ENCODE data around the gene BCL11A.

BCL11A gene

DNA sequence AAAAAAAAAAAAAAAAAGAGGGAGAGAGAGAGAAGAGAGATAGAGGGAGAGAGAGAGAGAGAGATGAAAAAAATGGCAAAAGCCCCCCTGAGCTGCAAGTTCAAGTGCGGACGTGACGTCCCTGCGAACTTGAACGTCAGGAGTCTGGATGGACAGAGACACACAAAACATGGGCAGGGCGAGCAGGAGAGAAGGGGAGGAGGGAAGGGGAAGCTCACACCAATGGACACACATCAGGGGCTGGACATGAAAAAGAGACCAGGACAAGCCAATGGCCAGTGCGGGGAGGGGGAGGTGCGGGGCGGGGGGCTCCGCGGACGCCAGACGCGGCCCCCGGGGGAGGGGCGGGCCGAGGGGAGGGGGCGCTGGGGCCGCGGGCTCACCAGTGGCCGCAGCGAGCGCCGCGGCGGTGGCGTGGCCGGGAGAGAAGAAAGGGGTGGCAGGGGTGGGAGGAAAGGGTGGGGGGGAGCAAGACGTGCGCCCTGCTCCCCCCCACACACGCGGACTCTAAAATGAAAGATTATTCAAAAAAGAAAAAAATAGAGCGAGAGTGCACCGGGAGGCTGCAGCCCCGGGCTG is at the start of gene BCL11A:
TSS of gene BCL11A (minus strand) at position 160 of the 579 bp plus-strand sequence. CDS start 384 bp downstream, outside the sequence.
- DNase-seq, result peak; percentile 66

GRCh38 chr2:60602828-60603532 is 49.5 kb upstream of the BCL11A start:
- no peak for DNase-seq

DNA sequence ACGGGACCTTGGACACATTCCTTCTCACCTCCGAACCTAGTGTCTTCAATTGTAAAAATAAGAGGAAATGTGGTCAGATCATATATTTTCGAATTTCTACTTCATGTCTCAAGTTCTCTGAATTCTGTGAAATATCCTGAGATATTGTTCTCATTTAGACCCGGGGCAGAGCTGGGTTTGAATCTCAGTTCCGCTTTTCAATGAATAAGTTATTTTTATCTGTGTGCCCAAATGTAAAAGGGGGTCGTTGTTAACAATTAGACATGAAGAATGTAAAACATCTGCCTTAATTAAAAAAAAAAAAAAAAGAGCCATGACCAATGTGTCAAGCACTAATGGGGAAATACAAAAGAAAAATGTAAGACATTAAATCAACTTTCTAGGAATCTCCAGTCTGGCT is 48.9 kb upstream of the BCL11A start:
- no peak for DNase-seq

DNA sequence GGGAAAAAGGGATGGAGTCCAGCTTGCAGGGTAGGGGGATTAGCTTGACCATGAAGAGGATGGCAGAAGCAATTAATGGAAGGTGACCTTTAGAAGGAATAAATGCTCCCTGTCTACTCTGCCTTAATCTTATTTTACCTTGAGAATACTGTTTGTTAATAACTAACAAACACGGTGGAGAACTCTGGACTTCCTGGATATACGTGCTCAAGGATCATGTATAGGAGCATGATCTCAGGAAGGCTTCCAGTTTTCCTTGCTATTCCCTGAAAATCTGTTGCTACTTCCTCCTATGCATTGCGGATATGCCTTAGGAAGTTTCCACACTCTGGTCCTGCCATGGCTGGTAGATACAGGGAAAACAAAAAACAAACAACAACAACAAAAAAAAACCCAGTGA is 44.8 kb upstream of the BCL11A start:
- DNase-seq, result no peak

- DNase-seq, result no peak
These were observed 43.9 kb upstream of the BCL11A start for GRCh38 chr2:60597346-60597745.

GRCh38 chr2:60596411-60596810 is 43.0 kb upstream of the BCL11A start:
- DNase-seq, result no peak

DNA sequence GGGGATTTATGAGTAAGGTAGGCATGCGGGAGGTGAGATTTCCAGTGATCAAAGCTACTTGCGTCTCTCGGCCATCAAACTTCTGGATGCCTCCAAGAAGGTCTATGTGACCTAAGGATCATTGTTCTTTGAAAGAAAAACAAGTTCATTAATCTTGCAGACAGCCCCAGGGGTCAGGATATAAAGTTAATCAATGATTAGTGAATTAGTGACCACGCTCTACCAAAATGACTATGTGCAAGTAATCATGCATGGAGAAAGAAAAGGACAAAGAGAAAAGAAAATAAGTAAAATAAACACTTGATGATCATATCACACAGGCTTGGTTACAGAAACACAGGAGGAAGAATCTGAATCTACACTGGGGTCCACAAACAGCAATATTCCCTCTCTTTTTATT is 42.5 kb upstream of the BCL11A start:
- no peak for DNase-seq

DNA sequence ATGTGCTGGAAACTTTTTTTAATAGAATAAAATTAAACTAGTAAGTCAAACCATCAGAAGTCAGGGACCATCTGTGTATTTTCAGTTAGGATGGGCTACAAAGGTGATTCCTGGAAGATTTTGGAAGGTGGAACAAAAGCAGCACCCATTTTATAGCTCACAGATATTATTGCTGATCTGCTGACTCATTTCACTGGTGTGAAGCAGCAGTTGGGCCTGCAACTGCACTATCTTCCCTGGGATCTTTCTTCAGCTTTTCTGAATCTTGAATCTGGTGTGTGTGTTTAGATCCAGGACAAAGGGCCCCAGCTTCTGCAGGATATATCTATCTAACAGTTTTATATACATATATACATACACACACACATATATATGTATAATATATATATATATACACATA is 35.6 kb upstream of the BCL11A start:
- no peak for DNase-seq

GRCh38 chr2:60586081-60586480 is 32.6 kb upstream of the BCL11A start:
- DNase-seq, result no peak

DNA sequence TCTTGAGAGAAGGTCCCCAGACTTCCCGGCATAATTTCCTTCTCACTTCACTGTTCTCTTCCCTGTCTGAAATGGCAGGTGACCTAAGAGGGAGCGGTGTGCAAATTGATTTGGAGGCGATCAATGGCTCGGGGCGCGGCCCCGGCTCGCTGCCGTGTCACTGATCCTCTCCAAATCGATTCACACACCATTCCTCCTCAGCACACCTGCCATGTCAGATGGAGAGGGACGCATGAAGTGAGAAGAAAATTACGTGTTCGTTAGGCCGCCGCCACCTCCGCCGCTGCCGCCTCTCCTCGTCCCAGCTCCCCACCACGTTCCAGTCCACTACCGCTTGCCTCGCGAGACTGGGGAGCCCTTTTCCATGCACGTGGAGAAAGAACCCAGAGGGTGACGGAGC is 31.8 kb upstream of the BCL11A start:
- DNase-seq, result no peak

DNA sequence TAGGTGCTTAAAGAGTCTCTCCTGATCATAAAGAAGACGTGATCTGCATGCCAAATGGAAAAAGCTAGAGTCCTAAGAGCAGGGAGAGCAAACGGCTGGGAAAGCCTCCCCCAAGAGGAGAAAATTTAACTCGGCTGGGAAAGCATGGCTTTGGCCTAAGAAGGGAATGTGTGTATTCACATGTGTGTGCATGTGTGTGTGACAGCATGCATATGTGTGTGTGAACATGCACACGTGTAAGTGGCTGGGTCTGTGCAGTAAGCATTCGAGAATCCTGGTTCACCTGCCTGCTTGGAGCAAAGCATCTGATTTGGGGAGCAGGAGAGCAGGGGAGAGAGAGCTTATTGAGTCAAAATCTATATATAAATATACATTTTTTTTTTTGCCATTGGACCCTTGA is 30.1 kb upstream of the BCL11A start:
- no peak for DNase-seq

DNA sequence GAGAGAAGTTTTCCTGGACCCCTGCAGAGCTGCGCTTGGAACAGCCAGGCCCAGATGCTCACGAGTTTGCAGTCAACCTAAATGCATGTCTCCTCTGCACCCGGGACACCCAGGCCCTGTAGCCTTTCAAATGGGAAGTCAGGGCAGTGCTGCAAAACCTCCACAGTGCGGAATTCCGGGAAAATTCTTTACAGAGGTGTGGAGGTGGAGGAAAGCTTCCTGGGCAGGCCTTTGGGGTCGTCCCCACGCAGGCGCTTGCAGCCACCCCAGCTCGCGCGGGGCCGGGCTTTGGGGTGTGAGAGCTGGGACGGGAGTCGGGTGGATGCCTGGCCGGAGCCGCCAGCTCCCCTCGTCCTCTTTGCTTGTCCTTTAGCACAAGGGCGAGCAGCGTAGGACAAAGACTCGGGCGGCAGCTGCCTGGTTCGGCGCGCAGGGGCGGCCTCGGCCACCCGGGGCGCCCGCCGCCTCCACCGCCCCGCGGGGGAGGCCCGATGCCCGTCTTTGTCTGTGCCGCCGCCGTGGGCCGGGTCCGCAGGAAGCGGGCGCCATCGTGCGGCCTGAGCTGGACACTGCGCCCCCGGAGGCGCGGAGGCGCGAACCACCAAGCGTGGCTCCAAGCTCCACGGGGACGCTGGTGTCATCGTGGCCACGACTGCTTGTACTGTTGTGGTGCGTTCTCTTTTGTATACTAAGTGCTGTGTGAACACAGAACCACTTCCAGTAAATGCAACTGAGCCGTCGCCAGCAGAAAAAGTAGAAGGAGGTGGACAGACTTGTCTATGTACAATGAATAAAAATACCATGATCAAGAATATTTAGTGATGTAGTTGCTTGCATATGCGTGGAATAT is 28.2 kb upstream of the BCL11A start:
- DNase-seq, result peak; percentile 69

GRCh38 chr2:60577682-60578283 is 24.3 kb upstream of the BCL11A start:
- no peak for DNase-seq

DNA sequence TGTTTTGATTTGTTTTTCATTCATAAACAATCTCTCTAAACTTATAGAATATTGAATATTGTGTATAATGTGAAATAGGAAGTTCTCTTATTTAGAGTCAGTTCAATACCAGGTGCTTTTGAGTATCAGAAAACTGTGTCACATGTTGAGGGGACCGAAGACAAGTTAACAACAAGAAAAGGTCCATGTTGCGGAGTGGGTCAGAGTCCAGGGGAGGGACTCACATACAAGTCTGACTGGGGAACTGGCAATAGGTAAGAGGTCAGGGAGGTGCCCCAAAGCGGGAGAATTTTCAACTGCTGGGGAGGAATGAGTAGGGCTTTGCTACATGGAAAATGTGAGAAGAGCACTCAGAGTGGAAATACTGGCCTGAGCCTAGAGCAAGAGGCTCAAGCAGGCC is 19.8 kb upstream of the BCL11A start:
- DNase-seq, result no peak

GRCh38 chr2:60570251-60570650 is 16.8 kb upstream of the BCL11A start:
- DNase-seq, result no peak

- no peak for DNase-seq
These were observed 16.2 kb upstream of the BCL11A start for GRCh38 chr2:60569680-60570111.

DNA sequence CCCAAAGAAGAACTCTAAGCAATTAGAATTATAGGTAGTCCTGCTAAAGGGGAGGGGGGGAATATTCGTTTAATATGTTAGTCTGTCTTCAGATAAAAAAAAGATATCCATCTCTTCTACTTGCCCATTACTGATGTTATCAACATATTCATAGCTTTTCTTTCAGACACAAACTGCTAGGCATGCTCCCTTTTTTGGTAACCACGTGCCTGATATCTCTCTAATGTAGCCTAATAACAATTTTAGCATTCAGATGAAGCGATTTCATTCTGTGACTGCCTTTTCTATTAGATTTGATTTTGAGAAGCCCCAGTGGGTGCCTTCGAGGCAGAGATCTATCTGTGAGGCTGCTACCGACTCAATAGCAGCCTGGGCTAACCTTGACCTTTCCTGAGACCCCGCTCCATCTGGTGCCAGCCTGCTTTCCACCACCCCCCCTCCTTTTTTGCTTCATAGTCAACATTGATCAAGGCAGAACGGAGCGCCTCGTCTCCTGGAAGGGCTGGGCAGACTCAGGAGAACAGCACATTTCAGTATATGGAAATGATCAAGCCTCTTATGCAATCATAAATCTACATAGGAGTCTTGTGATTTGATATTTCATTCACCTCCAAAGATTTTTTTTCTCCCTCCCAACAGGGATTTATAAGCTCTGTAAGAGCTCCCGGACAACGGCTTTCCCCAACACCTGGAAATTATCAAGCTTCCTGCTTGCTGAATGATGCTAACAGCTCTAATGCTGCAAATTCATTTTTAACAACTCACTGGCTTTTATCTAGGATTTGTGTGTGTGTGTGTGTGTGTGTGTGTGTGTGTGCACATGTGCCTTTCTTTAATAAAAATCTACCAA is 14.7 kb upstream of the BCL11A start:
- DNase-seq, result no peak

DNA sequence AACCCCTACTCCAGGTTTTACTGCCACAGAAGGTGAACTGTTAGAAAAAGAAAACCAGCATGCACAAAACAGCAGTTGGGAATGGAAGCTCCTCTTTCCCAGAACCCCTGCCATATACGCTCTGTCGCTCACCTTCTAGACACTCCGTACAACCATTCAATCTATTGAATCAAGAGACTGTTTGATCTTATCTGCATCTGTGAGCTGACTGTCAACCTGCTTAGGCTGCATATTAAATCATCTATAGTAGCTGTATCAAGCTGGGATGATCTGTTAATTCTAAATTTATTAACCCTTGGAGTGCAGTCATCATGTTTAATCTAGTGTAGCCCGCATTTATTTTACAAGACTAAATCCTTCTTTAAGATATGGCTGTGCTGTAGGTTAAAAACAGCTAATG is 13.6 kb upstream of the BCL11A start:
- no peak for DNase-seq

DNA sequence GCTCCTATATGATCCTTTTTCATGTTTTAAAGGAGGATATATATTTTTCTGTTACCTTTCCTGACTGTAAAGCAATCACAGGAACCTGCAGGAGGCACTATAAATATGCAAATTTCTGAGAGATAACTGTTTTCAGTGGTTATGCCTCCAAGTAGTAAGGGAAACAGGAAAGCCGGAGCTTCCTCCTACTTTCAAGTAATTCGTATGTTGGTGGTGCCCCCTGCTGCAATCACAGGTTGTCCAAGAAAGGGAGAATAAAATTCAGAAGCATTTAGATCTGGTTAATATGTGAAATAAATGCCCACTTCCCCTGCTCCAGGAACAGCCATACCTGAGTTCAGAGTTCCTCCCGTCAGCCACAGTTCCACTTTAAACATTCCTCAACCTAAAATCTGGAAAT is 12.0 kb upstream of the BCL11A start:
- DNase-seq, result no peak

DNA sequence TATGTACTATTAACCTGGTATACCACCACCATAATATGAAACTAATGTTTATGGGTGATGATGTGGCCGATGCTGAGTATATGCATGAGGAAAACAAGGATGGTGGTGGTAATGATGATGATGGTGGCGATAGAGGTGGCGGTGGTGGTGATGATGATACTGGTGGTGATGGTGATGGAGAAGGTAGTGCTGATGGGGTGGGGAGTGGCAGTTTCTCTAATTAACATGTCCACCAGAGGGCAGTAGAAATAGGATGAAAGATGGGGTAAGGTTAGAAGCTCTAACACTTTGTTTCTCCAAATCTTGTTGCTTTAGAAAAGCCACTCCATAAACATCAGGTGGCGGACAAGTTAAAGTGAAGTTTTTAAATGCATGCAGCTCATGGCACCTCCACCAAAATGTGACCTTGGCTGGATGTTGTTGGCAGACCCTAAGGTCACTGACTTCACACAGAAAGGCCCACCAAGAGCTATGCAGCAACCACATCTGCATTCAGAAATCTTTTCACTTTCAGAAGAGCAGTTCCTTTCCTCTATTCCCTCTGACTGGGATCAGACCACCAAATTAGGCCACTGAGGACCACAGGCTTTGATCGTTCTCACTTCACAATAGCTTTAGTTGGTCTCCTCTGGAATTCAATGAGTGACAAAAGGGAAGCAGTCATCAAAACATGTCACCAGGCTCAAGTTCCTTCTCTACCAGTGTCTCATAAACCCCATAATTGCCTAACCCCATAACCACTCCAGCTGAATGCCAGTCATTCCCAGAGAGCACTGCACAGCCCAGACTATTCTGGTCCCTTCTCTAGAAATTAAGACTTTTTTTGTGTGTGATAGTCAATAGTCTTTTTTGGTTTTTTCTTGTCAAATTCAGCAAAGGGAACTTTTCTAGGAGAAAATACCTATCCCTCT is 7.5 kb upstream of the BCL11A start:
- no peak for DNase-seq

DNA sequence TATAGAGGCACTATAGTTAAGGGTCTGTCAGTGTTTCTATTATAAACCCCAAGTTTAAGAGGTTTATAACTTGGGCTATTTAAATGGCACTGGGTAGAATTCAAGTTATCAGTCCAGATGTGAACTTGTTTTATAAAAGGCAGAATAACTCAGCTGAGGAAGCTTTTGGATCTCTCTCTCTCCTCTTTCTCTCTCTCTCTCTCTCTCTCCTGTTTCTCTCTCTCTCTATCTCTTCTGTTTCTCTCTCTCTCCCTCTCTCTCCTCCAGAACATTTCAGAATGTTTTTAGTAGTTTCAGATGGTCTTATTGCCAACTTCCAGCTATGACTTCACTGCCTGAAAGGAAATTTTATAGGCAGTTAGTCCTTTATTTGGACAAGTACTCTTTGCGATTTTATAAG is 6.4 kb upstream of the BCL11A start:
- no peak for DNase-seq

- no peak for DNase-seq
These were observed 5.1 kb upstream of the BCL11A start for GRCh38 chr2:60558536-60558935.
